CD8-positive, alpha-beta memory T cell (primary cell): ENCODE results near the gene C1orf122. TPM values are rescaled to one million over a fixed set of nuclear protein-coding genes. Genes with fewer than 3 reads are reported as not detected.

ENCODE experiments used
- CTCF ChIA-PET: fragments of 350-600 bp; sonication (Branson Sonifier 250); formaldehyde crosslinking; loops from one replicate; lab custom pipeline; 2021; ENCODE audit warnings: antibody characterized with exemption; lab: Charles Lee
- POLR2A ChIA-PET: fragments of 350-600 bp; sonication (Branson Sonifier 250); formaldehyde crosslinking; loops from one replicate; lab custom pipeline; 2021; ENCODE audit warnings: antibody characterized with exemption; lab: Charles Lee
- DNase-seq, 5 donors: peaks; one replicate each; pipeline versions ENCODE4 v3.0.0 to v3.0.0-alpha.2; 2020 to 2022; ENCODE audit warnings: mixed read lengths in 1 of 5
- H3K27ac ChIP-seq: one replicate; pipeline ENCODE4 v1.7.0; 2013; ENCODE audit warnings: low read depth, mild to moderate bottlenecking, low read length, moderate library complexity
- H3K27me3 ChIP-seq: 2 replicates; pipeline ENCODE4 v1.7.0; 2013; ENCODE audit warnings: low read length, mild to moderate bottlenecking; ENCODE audit not compliant: insufficient read depth, poor library complexity, severe bottlenecking
- H3K36me3 ChIP-seq: 2 replicates; pipeline ENCODE4 v1.7.0; 2013; ENCODE audit warnings: mild to moderate bottlenecking, low read length, moderate library complexity; ENCODE audit not compliant: insufficient read depth
- H3K4me1 ChIP-seq: 2 replicates; pipeline ENCODE4 v1.7.0; 2013; ENCODE audit warnings: mild to moderate bottlenecking, low read length, moderate library complexity; ENCODE audit not compliant: insufficient read depth
- H3K4me3 ChIP-seq: 2 replicates; pipeline ENCODE4 v1.7.0; 2013; ENCODE audit warnings: mild to moderate bottlenecking, low read length
- H3K9me3 ChIP-seq: 2 replicates; pipeline ENCODE4 v1.7.0; 2013; ENCODE audit warnings: mild to moderate bottlenecking, low read length
- H3K27ac Mint-ChIP-seq, 8 donors: one replicate each; pipeline ENCODE4 v1.8.0; 2020 to 2021; ENCODE audit warnings: mixed read lengths in 8 of 8, mild to moderate bottlenecking in 6 of 8, inconsistent platforms in 3 of 8, moderate library complexity in 3 of 8
- H3K27me3 Mint-ChIP-seq, 2 donors: one replicate each; pipeline ENCODE4 v1.8.0; 2020 to 2021; ENCODE audit warnings: mixed read lengths in 2 of 2, mild to moderate bottlenecking in 1 of 2, moderate library complexity in 1 of 2
- H3K36me3 Mint-ChIP-seq, 3 donors: one replicate each; pipeline ENCODE4 v1.8.0; 2020 to 2021; ENCODE audit warnings: mixed read lengths in 3 of 3, inconsistent platforms in 1 of 3, mild to moderate bottlenecking in 1 of 3
- H3K4me1 Mint-ChIP-seq, 3 donors: one replicate each; pipeline ENCODE4 v1.8.0; 2020 to 2021; ENCODE audit warnings: mixed read lengths in 3 of 3, inconsistent platforms in 1 of 3, mild to moderate bottlenecking in 1 of 3
- H3K4me3 Mint-ChIP-seq, 7 donors: one replicate each; pipeline ENCODE4 v1.8.0; 2020 to 2021; ENCODE audit warnings: mixed read lengths in 7 of 7, mild to moderate bottlenecking in 6 of 7, moderate library complexity in 4 of 7, inconsistent platforms in 2 of 7
- H3K9me3 Mint-ChIP-seq, 5 donors: one replicate each; pipeline ENCODE4 v1.8.0; 2020 to 2022; ENCODE audit warnings: mixed read lengths in 5 of 5, mild to moderate bottlenecking in 3 of 5, moderate library complexity in 2 of 5, inconsistent platforms in 1 of 5
- polyA plus RNA-seq: library from polyadenylated mRNA; unstranded; fragments of 300-500 nt; fragmentation: Illumina TruSeq; gene quantifications from one replicate; pipeline ENCODE4 v1.2.3, GENCODE V29; 2021
- total RNA-seq, 2 experiments: library from RNA; stranded (reverse); gene quantifications; one replicate each; pipeline ENCODE4 v1.2.3, GENCODE V29; 2021

Gene C1orf122
- total RNA-seq (10 to 100 TPM; 37.7 to 39.5 TPM), polyA plus RNA-seq (29.4 TPM)

DNA sequence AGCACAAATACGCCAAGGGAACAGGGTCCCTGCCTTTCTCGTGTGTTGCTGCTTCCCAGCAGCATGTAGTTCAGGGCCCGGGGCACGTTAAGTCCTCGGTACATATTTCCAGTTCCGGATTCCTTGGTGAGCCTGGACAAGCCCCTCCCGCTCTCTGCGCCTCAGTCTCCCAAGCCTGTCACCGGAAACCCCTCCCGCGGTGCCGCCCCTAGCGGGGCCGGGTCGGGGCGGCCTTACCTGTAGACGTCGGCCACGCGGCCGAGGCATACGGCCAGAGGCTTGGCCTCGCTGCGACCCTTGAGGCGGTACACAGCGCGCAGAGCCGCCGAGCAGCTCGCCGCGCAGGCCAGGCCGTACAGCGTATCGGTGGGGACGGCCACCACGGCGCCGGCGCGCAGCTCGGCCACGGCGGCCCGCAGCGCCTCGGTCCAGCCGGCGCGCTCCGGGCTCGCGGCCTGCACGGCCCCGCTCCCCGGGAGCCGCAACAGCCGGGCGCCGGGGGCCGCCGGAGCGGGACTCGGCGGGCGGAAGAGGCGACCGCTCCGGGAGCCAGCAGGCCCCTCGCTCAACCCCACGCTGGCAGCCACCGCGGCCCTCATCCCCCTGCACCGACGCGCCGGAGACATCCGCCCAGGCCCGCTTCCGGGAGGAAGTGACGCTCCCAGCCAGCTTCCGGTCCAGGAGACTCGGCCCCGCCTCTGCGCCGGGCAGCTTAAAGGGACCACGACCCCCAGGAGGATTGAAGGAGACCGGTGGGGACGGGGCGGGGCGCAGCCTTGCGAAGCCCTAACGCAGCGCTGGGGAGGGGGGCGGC lies at the start of gene C1orf122, which contains the start of gene YRDC:
C1orf122 (plus strand) TSS at position 236 of the 814 bp plus-strand sequence. CDS start 615 bp downstream, outside the sequence.
YRDC (minus strand) TSS at position 654 of the 814 bp plus-strand sequence; CDS start at position 626, 28 bp downstream.
- no peaks in the 10 kb centered on the region for H3K9me3 Mint-ChIP-seq
- H3K36me3 Mint-ChIP-seq, result peaks cover 5 to 46% (median 9%) of the 10 kb centered on the region in 3 donors
- CTCF ChIA-PET, result interaction anchor here (0.6 to 2.3 kb wide), 7 partner anchors 12 to 1379 kb away, joined by 3 to 17 read pairs (median 3); partner anchors contain the start of genes MTF1 and SF3A3
- POLR2A ChIA-PET, result interaction anchor here (0.5 to 2.1 kb wide), 8 partner anchors 9 to 329 kb away, joined by 3 to 11 read pairs (median 3); partner anchors contain the start of genes MTF1, SF3A3 and UTP11
- peak; percentile 86 to 93 (median 87) for DNase-seq
- H3K27ac ChIP-seq, result peak within 1 kb of the TSS; percentile 87
- H3K36me3 ChIP-seq, result peaks cover 38% of the 10 kb centered on the region
- peaks cover 27 to 61% (median 40%) of the 10 kb centered on the region in 3 donors for H3K4me1 Mint-ChIP-seq
- H3K27me3 ChIP-seq, result no peaks in the 10 kb centered on the region
- H3K9me3 ChIP-seq, result no peaks in the 10 kb centered on the region
- H3K27me3 Mint-ChIP-seq, result no peaks in the 10 kb centered on the region
- peak within 1 kb of the TSS; percentile 95 to 100 (median 97) for H3K27ac Mint-ChIP-seq
- H3K4me1 ChIP-seq, result peaks cover 28% of the 10 kb centered on the region
- H3K4me3 ChIP-seq, result peak within 1 kb of the TSS; percentile 59
- peak within 1 kb of the TSS; percentile 94 to 99 (median 94) for H3K4me3 Mint-ChIP-seq

DNA sequence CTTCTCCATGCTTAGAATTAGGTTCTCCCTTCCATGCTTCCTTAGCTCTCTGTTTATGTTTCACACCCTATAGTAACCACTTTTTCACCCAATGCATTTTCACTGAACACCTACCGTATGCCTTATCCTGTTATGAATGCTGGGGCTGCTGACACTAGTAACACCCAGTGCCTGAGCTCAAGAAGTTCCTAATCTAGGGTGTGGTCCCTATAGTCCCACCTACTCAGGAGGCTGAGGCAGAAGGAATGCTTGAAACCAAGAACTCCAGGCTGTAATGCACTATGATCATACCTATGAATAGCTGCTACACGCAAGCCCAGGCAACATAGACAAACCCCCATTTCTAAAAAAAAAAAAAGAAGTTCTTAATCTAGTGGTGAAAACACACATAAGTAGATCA lies 48.1 kb upstream of the C1orf122 start:
- Mint-ChIP-seq H3K4me1 (peaks cover 0 to 2% (median under 1%) of the 10 kb centered on the region in 3 donors), H3K27me3 (peaks cover 26 to 30% of the 10 kb centered on the region in 2 donors), H3K27ac (no peak overlapping the region), H3K9me3 (peaks cover 0 to 1% (median 0%) of the 10 kb centered on the region in 5 donors), H3K4me3 (no peak overlapping the region), H3K36me3 (peaks cover 0 to under 1% (median 0%) of the 10 kb centered on the region in 3 donors)
- DNase-seq, result no peak
- Histone ChIP-seq H3K27me3 (peaks cover 20% of the 10 kb centered on the region), H3K4me3 (no peak overlapping the region), H3K27ac (no peak overlapping the region), H3K9me3 (no peaks in the 10 kb centered on the region), H3K4me1 (no peaks in the 10 kb centered on the region), H3K36me3 (no peaks in the 10 kb centered on the region)
- CTCF ChIA-PET, result no interaction called here
- POLR2A ChIA-PET, result no interaction called here

DNA sequence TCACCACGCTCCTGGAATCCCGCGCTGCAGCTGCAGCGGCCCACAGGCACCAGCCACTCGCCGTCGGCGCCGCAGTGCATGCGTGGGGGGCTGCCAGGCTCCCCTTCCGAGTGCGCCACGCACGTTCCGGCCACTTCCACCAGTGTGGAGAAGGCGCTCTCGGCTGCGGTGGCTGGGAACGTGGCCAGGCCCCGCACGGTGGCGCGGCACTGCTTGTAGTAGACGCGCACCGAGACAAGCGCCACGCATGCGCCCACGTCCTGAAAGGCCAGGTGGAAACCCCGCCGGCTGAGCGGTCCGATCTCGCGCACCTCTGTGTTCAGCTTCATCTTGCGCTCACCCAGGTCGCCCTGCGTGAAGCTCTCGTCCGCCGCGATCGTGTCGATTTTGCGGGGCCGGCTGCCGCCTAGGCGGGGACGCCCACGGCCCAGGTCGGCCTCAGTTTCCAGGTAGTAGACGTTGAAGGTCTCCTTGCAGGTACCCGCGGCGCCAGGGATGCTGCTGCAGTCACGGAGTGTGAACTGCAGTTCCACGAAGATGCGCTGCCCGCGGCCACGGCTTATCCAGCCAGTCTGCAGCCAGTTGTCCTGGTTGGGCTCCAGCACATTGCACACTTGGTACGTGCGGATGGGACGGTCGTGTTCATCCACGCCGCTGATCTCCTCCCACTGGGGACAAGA lies 46.0 kb upstream of the C1orf122 start:
- DNase-seq, result no peak
- Histone ChIP-seq H3K27me3 (peaks cover 41% of the 10 kb centered on the region), H3K36me3 (no peaks in the 10 kb centered on the region), H3K4me1 (no peaks in the 10 kb centered on the region), H3K9me3 (no peaks in the 10 kb centered on the region), H3K27ac (no peak overlapping the region), H3K4me3 (no peak overlapping the region)
- Mint-ChIP-seq H3K27me3 (peaks cover 43 to 46% of the 10 kb centered on the region in 2 donors), H3K4me1 (peaks cover 9 to 16% (median 16%) of the 10 kb centered on the region in 3 donors), H3K9me3 (peaks cover 0 to 2% (median 0%) of the 10 kb centered on the region in 5 donors), H3K4me3 (no peak overlapping the region), H3K36me3 (peaks cover 0 to 4% (median 0%) of the 10 kb centered on the region in 3 donors), H3K27ac (no peak overlapping the region)
- POLR2A ChIA-PET, result no interaction called here
- CTCF ChIA-PET, result no interaction called here

DNA sequence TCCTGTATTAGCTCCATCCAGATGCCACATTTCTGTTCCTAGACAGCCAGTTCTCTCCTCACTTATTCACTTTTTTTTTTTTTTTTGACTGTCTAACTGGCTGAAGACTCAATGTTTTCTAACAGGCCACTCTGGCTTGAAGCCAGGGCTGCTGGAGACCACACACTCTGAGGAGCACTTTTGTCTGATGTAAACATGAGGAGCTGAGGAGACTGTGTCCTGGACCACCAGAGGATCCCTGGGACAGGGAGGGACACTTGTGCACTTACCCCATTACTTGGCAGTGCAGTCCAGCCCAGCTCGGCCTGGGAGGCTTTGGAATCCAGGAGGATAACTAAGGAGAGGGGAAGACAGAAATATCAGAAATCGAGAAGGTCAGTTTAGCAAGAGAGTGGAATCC lies 45.1 kb upstream of the C1orf122 start:
- peaks cover 49 to 56% of the 10 kb centered on the region in 2 donors for H3K27me3 Mint-ChIP-seq
- H3K27me3 ChIP-seq, result peaks cover 42% of the 10 kb centered on the region
- H3K4me1 Mint-ChIP-seq, result peaks cover 11 to 19% (median 16%) of the 10 kb centered on the region in 3 donors

DNA sequence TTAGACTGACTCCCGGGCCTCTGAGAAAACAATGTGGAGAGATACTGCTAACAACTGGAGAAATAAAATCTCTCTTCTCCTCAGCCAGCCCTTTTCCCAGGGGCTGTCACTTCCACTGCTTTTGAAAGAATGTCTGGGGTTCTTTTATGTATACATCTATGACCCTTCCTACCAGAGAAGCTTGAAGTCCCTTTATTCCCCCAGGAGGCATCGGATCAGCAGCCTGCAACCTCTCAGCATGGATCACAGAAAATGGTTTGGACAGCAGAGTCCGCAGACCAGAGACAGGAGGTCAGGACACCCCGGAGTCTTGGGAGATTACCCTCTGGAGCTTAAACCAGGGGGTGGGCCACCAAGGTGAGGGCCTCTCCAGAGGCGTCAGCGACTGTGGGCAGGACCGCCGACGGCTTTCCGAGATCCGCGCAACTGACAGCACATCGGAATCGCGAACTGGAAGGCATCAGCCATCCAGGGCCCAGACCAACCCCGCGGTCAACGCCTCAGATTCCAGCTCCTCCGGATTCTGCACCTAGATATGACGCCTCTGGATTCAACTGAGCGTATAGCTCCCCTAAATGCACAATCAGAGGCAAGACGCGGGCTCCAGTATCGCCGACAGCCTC lies 43.7 kb upstream of the C1orf122 start:
- ChIA-PET CTCF (no interaction called here), POLR2A (no interaction called here)
- no peak overlapping the region for H3K4me3 Mint-ChIP-seq
- H3K36me3 Mint-ChIP-seq, result peaks cover 0 to 4% (median 0%) of the 10 kb centered on the region in 3 donors
- no peak for DNase-seq
- Histone ChIP-seq H3K36me3 (no peaks in the 10 kb centered on the region), H3K27me3 (peaks cover 48% of the 10 kb centered on the region), H3K9me3 (no peaks in the 10 kb centered on the region), H3K27ac (no peak overlapping the region), H3K4me3 (no peak overlapping the region), H3K4me1 (no peaks in the 10 kb centered on the region)
- peaks cover 57 to 66% of the 10 kb centered on the region in 2 donors for H3K27me3 Mint-ChIP-seq
- peaks cover 0 to 2% (median 0%) of the 10 kb centered on the region in 5 donors for H3K9me3 Mint-ChIP-seq
- peak overlapping the region in 1 of 8 donors; percentile 0 for H3K27ac Mint-ChIP-seq
- H3K4me1 Mint-ChIP-seq, result peaks cover 11 to 19% (median 16%) of the 10 kb centered on the region in 3 donors

More for the DNA sequence above, 45.1 kb upstream of the C1orf122 start:
- H3K9me3 ChIP-seq, result no peaks in the 10 kb centered on the region
- ChIA-PET POLR2A (no interaction called here), CTCF (no interaction called here)
- no peak for DNase-seq
- no peak overlapping the region for H3K4me3 ChIP-seq
- H3K36me3 ChIP-seq, result no peaks in the 10 kb centered on the region
- H3K9me3 Mint-ChIP-seq, result peaks cover 0 to 2% (median 0%) of the 10 kb centered on the region in 5 donors
- no peak overlapping the region for H3K4me3 Mint-ChIP-seq
- peaks cover 0 to 4% (median 0%) of the 10 kb centered on the region in 3 donors for H3K36me3 Mint-ChIP-seq
- H3K4me1 ChIP-seq, result no peaks in the 10 kb centered on the region
- H3K27ac Mint-ChIP-seq, result no peak overlapping the region
- no peak overlapping the region for H3K27ac ChIP-seq

DNA sequence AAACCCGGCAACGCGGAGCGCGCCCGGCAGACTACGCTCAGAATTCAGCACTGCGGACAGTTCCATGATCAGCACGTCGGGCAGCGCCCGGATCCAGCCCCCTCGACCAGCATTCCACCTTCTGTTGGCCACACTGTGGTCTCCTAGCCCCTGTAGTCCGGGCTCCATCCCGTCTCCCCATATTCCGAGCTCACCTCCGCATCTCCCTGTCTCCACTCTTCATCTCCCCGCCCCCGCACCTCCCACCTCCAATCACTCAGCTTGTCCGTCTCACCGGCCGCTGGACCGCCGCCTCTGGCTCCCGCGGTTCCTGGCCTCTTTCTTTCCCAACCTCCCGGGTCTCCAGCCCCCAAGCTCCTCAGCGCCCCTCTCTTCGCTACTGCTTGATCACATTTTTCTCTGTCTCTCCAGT lies 43.2 kb upstream of the C1orf122 start:
- peaks cover 11 to 19% (median 16%) of the 10 kb centered on the region in 3 donors for H3K4me1 Mint-ChIP-seq
- CTCF ChIA-PET, result interaction anchor here (0.7 kb wide), 1 partner anchor 10 kb away, joined by 3 read pairs; no protein-coding TSS in a partner anchor
- peaks cover 0 to 2% (median 0%) of the 10 kb centered on the region in 5 donors for H3K9me3 Mint-ChIP-seq
- peaks cover 0 to 4% (median 0%) of the 10 kb centered on the region in 3 donors for H3K36me3 Mint-ChIP-seq
- no peaks in the 10 kb centered on the region for H3K36me3 ChIP-seq
- POLR2A ChIA-PET, result no interaction called here
- no peak for DNase-seq
- no peaks in the 10 kb centered on the region for H3K4me1 ChIP-seq
- H3K4me3 ChIP-seq, result no peak overlapping the region
- H3K27ac ChIP-seq, result no peak overlapping the region
- H3K4me3 Mint-ChIP-seq, result peak overlapping the region in 1 of 7 donors; percentile 34
- H3K9me3 ChIP-seq, result no peaks in the 10 kb centered on the region
- peaks cover 48% of the 10 kb centered on the region for H3K27me3 ChIP-seq
- H3K27me3 Mint-ChIP-seq, result peaks cover 60 to 72% of the 10 kb centered on the region in 2 donors
- H3K27ac Mint-ChIP-seq, result no peak overlapping the region

DNA sequence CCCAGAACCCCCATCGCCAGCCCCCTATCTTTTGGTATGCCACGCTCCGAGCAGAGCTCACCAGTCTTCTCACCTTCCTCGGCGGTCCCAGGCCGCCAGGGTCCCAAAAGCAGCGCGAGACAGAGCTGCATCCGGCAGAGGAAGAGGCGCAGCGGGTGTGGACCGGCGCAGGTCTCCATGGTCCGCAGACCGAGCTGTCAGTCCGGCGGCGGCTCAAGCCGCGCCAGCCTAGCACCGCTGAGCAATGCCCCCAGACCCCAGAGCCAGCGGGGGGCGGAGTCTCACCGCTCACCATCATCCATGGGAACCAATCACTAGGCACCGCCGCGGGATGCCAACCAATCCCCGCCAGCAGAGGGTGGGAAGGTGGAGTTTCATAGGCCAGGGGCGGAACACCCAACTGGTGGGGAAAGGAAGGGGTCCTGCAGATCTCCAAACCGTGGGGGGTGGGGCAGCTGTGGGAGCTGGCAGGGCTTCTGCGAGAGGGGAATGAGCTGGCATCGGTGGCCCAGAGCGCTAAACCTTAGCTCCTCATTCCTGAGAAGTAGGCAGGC lies 42.6 kb upstream of the C1orf122 start, which contains the start of gene EPHA10:
EPHA10 (minus strand) TSS at position 233 of the 554 bp plus-strand sequence; CDS start at position 179, 54 bp downstream.
- H3K4me1 ChIP-seq, result no peaks in the 10 kb centered on the region
- Mint-ChIP-seq H3K36me3 (peaks cover 0 to 4% (median 0%) of the 10 kb centered on the region in 3 donors), H3K4me3 (peak within 1 kb of the TSS in 6 of 7 donors; percentile 6 to 78 (median 50)), H3K9me3 (peaks cover 0 to 2% (median 0%) of the 10 kb centered on the region in 5 donors), H3K27me3 (peaks cover 64 to 75% of the 10 kb centered on the region in 2 donors), H3K4me1 (peaks cover 11 to 19% (median 16%) of the 10 kb centered on the region in 3 donors), H3K27ac (peak within 1 kb of the TSS in 1 of 8 donors; percentile 90)
- H3K4me3 ChIP-seq, result no peak within 1 kb of the TSS
- DNase-seq, result no peak
- peaks cover 44% of the 10 kb centered on the region for H3K27me3 ChIP-seq
- CTCF ChIA-PET, result interaction anchor here (0.7 kb wide), 1 partner anchor 11 kb away, joined by 3 read pairs; no protein-coding TSS in a partner anchor
- POLR2A ChIA-PET, result no interaction called here
- H3K27ac ChIP-seq, result no peak within 1 kb of the TSS
- H3K36me3 ChIP-seq, result no peaks in the 10 kb centered on the region
- H3K9me3 ChIP-seq, result no peaks in the 10 kb centered on the region
